OCI-LY7 (cell line): Measurements from ENCODE around the gene PARD3B. TPM values are rescaled to one million over a fixed set of nuclear protein-coding genes. Genes with fewer than 3 reads are reported as not detected.

Source experiments
- BruUV-seq: library from RNA; stranded (reverse); fragments of 400-500 nt; replicated peaks from 2 replicates; lab custom pipeline; 2021; lab: Mats Ljungman, UMichigan
- CTCF ChIA-PET: fragments of 300-600 bp; sonication (Branson Sonifier 250); formaldehyde crosslinking; loops from one replicate; lab custom pipeline; 2022; ENCODE audit warnings: antibody characterized with exemption; ENCODE audit not compliant: unreplicated experiment; lab: Charles Lee
- POLR2A ChIA-PET: fragments of 300-600 bp; sonication (Branson Sonifier 250); formaldehyde crosslinking; loops from one replicate; lab custom pipeline; 2022; ENCODE audit warnings: antibody characterized with exemption; lab: Charles Lee
- DNase-seq: peaks from one replicate; pipeline ENCODE4 v3.0.0-alpha.2; 2015; ENCODE audit warnings: low spot score
- H2AFZ ChIP-seq: fragments of 200-600 bp; sonication (generic), shearing (Covaris generic); 2 replicates; pipeline ENCODE4 v1.6.1; 2014; ENCODE audit warnings: mild to moderate bottlenecking, antibody characterized with exemption, low read length, moderate library complexity
- H3K27ac ChIP-seq: fragments of 200-600 bp; sonication (generic); 2 replicates; pipeline ENCODE4 v1.5.1; 2014; ENCODE audit warnings: mixed run types, low read depth, mild to moderate bottlenecking, moderate library complexity, low read length, inconsistent platforms; ENCODE audit not compliant: poor library complexity, severe bottlenecking
- H3K36me3 ChIP-seq: fragments of 200-600 bp; sonication (generic); 2 replicates; pipeline ENCODE4 v1.6.1; 2014; ENCODE audit warnings: mild to moderate bottlenecking, antibody characterized with exemption, low read length, moderate library complexity, mixed read lengths; ENCODE audit not compliant: insufficient read depth
- H3K4me1 ChIP-seq: fragments of 200-600 bp; sonication (generic); 2 replicates; pipeline ENCODE4 v1.5.1; 2014; ENCODE audit warnings: mild to moderate bottlenecking, low read length; ENCODE audit not compliant: insufficient read depth, poor library complexity, severe bottlenecking
- H3K4me2 ChIP-seq: fragments of 200-600 bp; sonication (generic); 2 replicates; pipeline ENCODE4 v1.6.1; 2014; ENCODE audit warnings: mild to moderate bottlenecking, low read length
- H3K4me3 ChIP-seq: fragments of 200-600 bp; sonication (generic); 2 replicates; pipeline ENCODE4 v1.5.1; 2014; ENCODE audit warnings: mild to moderate bottlenecking, low read depth, low read length; ENCODE audit not compliant: poor library complexity, severe bottlenecking
- H3K79me2 ChIP-seq: fragments of 200-600 bp; sonication (generic); 2 replicates; pipeline ENCODE4 v1.6.1; 2016; ENCODE audit warnings: low read depth, mild to moderate bottlenecking, low read length, moderate library complexity, mixed read lengths; ENCODE audit not compliant: insufficient read depth
- H3K9me2 ChIP-seq: fragments of 200-600 bp; sonication (generic); 2 replicates; pipeline ENCODE4 v1.6.1; 2016; ENCODE audit warnings: mild to moderate bottlenecking, low read length, mixed read lengths; ENCODE audit not compliant: insufficient read depth
- H3K9me3 ChIP-seq: fragments of 200-600 bp; sonication (generic); 2 replicates; pipeline ENCODE4 v1.6.1; 2014; ENCODE audit warnings: mild to moderate bottlenecking, mixed run types, low read length, mixed read lengths
- H4K20me1 ChIP-seq: fragments of 200-600 bp; sonication (generic); 2 replicates; pipeline ENCODE4 v1.6.1; 2014; ENCODE audit warnings: mild to moderate bottlenecking, antibody characterized with exemption, low read length, moderate library complexity, mixed read lengths; ENCODE audit not compliant: insufficient read depth
- EZH2phosphoT487 ChIP-seq: fragments of 200-600 bp; sonication (generic); IDR thresholded peaks from 2 replicates; pipeline ENCODE4 v1.6.1; 2018; ENCODE audit warnings: low read depth, borderline replicate concordance, mild to moderate bottlenecking, mixed run types, antibody characterized with exemption, low read length, moderate library complexity, mixed read lengths
- intact Hi-C: fragments of 100-400 bp; cut with micrococcal nuclease; formaldehyde crosslinking; loops from one replicate; pipeline ENCODE4 v1.10.0; 2022; ENCODE audit not compliant: unreplicated experiment
- total RNA-seq, 2 experiments: library from RNA; depleted of rRNA in 1 of 2; stranded (reverse); fragments of >200 nt in 1 of 2; shearing (Covaris generic) in 1 of 2; gene quantifications; 2 replicates each; pipeline ENCODE4 v1.2.3, GENCODE V29; 2014 to 2022
- TF ChIP-seq, protein P1 (sequence below): fragments of 200-600 bp; sonication (generic); conservative IDR thresholded peaks from 2 replicates; pipeline ENCODE4 v1.5.1; 2014; ENCODE audit warnings: mild to moderate bottlenecking, antibody characterized with exemption, low read length, moderate library complexity, mixed read lengths

Gene PARD3B
- total RNA-seq, 2 experiments from 2014 or later: not detected

DNA sequence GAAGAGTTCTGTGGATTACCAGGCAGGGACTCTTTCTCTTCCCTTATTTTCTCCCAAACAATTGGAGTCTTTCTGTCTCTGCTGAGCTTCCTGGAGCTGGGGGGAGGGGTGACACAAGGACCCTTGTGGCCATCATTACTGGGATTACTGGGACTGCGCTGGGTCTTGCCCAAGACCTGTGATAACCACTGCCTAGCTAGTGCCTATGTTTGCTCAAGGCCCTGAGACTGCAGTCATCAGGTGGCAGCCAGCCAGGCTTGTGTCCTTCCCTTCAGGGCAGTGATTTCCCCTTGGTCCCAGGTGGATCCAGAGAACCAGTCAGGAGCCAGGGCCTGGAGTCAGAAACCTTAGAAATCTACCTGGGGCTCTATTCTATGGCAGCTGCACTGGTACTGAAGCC is 355.6 kb downstream of the PARD3B start:
- TF ChIP-seq, protein P1, sequence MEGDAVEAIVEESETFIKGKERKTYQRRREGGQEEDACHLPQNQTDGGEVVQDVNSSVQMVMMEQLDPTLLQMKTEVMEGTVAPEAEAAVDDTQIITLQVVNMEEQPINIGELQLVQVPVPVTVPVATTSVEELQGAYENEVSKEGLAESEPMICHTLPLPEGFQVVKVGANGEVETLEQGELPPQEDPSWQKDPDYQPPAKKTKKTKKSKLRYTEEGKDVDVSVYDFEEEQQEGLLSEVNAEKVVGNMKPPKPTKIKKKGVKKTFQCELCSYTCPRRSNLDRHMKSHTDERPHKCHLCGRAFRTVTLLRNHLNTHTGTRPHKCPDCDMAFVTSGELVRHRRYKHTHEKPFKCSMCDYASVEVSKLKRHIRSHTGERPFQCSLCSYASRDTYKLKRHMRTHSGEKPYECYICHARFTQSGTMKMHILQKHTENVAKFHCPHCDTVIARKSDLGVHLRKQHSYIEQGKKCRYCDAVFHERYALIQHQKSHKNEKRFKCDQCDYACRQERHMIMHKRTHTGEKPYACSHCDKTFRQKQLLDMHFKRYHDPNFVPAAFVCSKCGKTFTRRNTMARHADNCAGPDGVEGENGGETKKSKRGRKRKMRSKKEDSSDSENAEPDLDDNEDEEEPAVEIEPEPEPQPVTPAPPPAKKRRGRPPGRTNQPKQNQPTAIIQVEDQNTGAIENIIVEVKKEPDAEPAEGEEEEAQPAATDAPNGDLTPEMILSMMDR: no peak
- TF ChIP-seq EZH2phosphoT487: no peak
- Histone ChIP-seq H3K4me3 (no peak overlapping the region), H2AFZ (no peak overlapping the region), H3K4me1 (no peaks in the 10 kb centered on the region), H4K20me1 (no peaks in the 10 kb centered on the region), H3K36me3 (no peaks in the 10 kb centered on the region), H3K27ac (no peak overlapping the region), H3K9me3 (no peaks in the 10 kb centered on the region), H3K9me2 (no peaks in the 10 kb centered on the region), H3K79me2 (no peaks in the 10 kb centered on the region), H3K4me2 (no peak overlapping the region)
- no TSS peak for BruUV-seq
- intact Hi-C loops: no loop called here
- ChIA-PET CTCF (no interaction called here), POLR2A (no interaction called here)
- no peak for DNase-seq

DNA sequence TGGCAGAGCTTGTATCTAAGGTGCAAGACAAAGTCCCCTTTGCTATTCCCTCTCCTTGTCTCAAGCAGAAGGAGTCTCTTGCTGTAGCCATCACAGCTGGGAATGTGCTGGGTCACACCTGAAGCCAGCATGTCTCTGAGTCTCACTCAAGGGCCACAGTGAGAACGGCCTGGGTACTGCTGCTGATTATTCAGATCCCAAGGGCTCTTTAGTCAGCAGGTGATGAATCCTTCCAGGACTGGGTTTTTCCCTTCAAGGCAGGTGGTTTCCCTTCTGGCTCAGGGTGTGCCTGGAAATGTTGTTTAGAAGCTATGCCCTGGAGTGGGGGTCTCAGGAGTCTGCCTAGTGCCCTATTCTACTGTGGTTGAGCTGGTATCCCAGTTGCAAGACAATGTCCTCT is 356.3 kb downstream of the PARD3B start:
- no peaks in the 10 kb centered on the region for H3K79me2 ChIP-seq
- H3K27ac ChIP-seq: no peak overlapping the region
- H3K4me1 ChIP-seq: no peaks in the 10 kb centered on the region
- no peak overlapping the region for H2AFZ ChIP-seq
- ChIA-PET POLR2A (no interaction called here), CTCF (no interaction called here)
- intact Hi-C loops: no loop called here
- H3K9me3 ChIP-seq: no peaks in the 10 kb centered on the region
- H3K4me2 ChIP-seq: no peak overlapping the region
- H3K9me2 ChIP-seq: no peaks in the 10 kb centered on the region
- BruUV-seq: no TSS peak
- no peaks in the 10 kb centered on the region for H4K20me1 ChIP-seq
- no peak overlapping the region for H3K4me3 ChIP-seq
- no peak for DNase-seq
- TF ChIP-seq, protein P1: no peak
- no peak for TF ChIP-seq EZH2phosphoT487
- no peaks in the 10 kb centered on the region for H3K36me3 ChIP-seq

DNA sequence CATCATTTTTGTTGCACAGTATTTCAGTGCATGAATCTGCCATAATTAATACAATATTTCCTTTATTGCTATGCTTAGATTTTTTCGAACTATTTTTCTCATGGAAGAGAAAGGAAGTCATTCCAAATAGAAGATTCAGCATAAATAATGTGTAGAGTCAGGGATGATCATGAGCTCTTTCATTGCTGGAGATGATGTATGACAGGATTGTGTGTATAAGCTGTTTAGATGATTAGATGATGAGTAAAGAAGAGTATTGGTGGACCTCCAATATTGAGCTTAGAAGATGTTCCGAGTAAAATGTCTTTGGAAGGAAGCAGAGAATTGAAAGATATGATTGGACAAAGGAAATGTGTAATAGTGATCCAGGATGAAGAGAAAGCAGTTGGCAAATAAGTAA is 364.5 kb downstream of the PARD3B start:
- intact Hi-C loops: no loop called here
- Histone ChIP-seq H3K9me3 (no peaks in the 10 kb centered on the region), H2AFZ (no peak overlapping the region), H4K20me1 (no peaks in the 10 kb centered on the region), H3K4me3 (no peak overlapping the region), H3K4me2 (no peak overlapping the region), H3K36me3 (no peaks in the 10 kb centered on the region), H3K79me2 (no peaks in the 10 kb centered on the region), H3K9me2 (no peaks in the 10 kb centered on the region), H3K27ac (no peak overlapping the region), H3K4me1 (no peaks in the 10 kb centered on the region)
- ChIA-PET CTCF (no interaction called here), POLR2A (no interaction called here)
- DNase-seq: no peak
- TF ChIP-seq, protein P1: no peak
- TF ChIP-seq EZH2phosphoT487: no peak
- no TSS peak for BruUV-seq
